Neuronal stem cell (in vitro differentiated cells): Measurements from ENCODE around the gene SCAANT1.

Source experiments
- DNase-seq: peaks from one replicate; pipeline ENCODE4 v3.0.0-alpha.2; 2013; ENCODE audit warnings: low spot score
- H2AFZ ChIP-seq: one replicate; pipeline ENCODE4 v1.6.1; 2013; ENCODE audit warnings: mild to moderate bottlenecking, low read length, inconsistent platforms
- H2AK5ac ChIP-seq: 2 replicates; pipeline ENCODE4 v1.6.1; 2013; ENCODE audit warnings: low read depth, mild to moderate bottlenecking, inconsistent platforms, low read length, moderate library complexity, mixed read lengths
- H2BK120ac ChIP-seq: 2 replicates; pipeline ENCODE4 v1.6.1; 2013; ENCODE audit warnings: low read depth, mild to moderate bottlenecking, inconsistent platforms, low read length, moderate library complexity, mixed read lengths
- H2BK12ac ChIP-seq: one replicate; pipeline ENCODE4 v1.6.1; 2013; ENCODE audit warnings: low read length, inconsistent platforms
- H2BK15ac ChIP-seq: 2 replicates; pipeline ENCODE4 v1.6.1; 2013; ENCODE audit warnings: mild to moderate bottlenecking, low read length, inconsistent platforms, mixed read lengths
- H2BK5ac ChIP-seq: one replicate; pipeline ENCODE4 v1.6.1; 2013; ENCODE audit warnings: inconsistent platforms, mild to moderate bottlenecking, low read length, moderate library complexity
- H3K14ac ChIP-seq: one replicate; pipeline ENCODE4 v1.6.1; 2013; ENCODE audit warnings: low read length, inconsistent platforms
- H3K18ac ChIP-seq: 2 replicates; pipeline ENCODE4 v1.6.1; 2013; ENCODE audit warnings: low read length, inconsistent platforms
- H3K23ac ChIP-seq: 2 replicates; pipeline ENCODE4 v1.6.1; 2013; ENCODE audit warnings: low read depth, mild to moderate bottlenecking, mixed read lengths, low read length, inconsistent platforms; ENCODE audit not compliant: poor library complexity
- H3K27ac ChIP-seq: replicated peaks from 3 replicates; pipeline ENCODE4 v1.5.1; 2013; ENCODE audit warnings: low read length, inconsistent platforms
- H3K27me3 ChIP-seq, 3 experiments: 2 replicates each; pipeline ENCODE4 v1.6.1; 2013; ENCODE audit warnings: low read length in 3 of 3, mild to moderate bottlenecking in 2 of 3, inconsistent platforms in 1 of 3, low read depth in 1 of 3, mixed read lengths in 1 of 3, moderate library complexity in 1 of 3; ENCODE audit not compliant: control insufficient read depth in 3 of 3, insufficient read depth in 3 of 3
- H3K36me3 ChIP-seq, 2 donors: replicated peaks in 1 of 2; 2 replicates each; pipeline ENCODE4 v1.6.1; 2013; ENCODE audit warnings: low read length in 2 of 2; ENCODE audit not compliant: control insufficient read depth in 2 of 2, insufficient read depth in 2 of 2
- H3K4ac ChIP-seq: 2 replicates; pipeline ENCODE4 v1.6.1; 2013; ENCODE audit warnings: inconsistent platforms, mild to moderate bottlenecking, low read length, moderate library complexity
- H3K4me1 ChIP-seq, 2 donors: 1 replicate in 1 of 2; 2 replicates in 1 of 2; pipeline ENCODE4 v1.6.1; 2013; ENCODE audit warnings: low read length in 2 of 2, low read depth in 1 of 2; ENCODE audit not compliant: control insufficient read depth in 2 of 2, insufficient read depth in 1 of 2
- H3K4me2 ChIP-seq: one replicate; pipeline ENCODE4 v1.6.1; 2013; ENCODE audit warnings: mild to moderate bottlenecking, low read length, inconsistent platforms; ENCODE audit not compliant: insufficient read depth, poor library complexity, severe bottlenecking
- H3K4me3 ChIP-seq, 2 donors: 2 replicates each; pipeline ENCODE4 v1.5.1; 2013; ENCODE audit warnings: low read length in 2 of 2, mild to moderate bottlenecking in 2 of 2, inconsistent platforms in 1 of 2, moderate library complexity in 1 of 2
- H3K79me1 ChIP-seq: one replicate; pipeline ENCODE4 v1.6.1; 2013; ENCODE audit warnings: low read depth, mild to moderate bottlenecking, inconsistent platforms, low read length, moderate library complexity
- H3K9ac ChIP-seq: one replicate; pipeline ENCODE4 v1.6.1; 2013; ENCODE audit warnings: mild to moderate bottlenecking, low read depth, low read length, inconsistent platforms; ENCODE audit not compliant: poor library complexity
- H3K9me3 ChIP-seq, 2 donors: replicated peaks in 1 of 2; 2 replicates each; pipeline versions ENCODE3 to v1.6.1; 2013; ENCODE audit warnings: low read length in 2 of 2, mild to moderate bottlenecking in 2 of 2, inconsistent platforms in 1 of 2, low read depth in 1 of 2, mixed read lengths in 1 of 2, moderate library complexity in 1 of 2; ENCODE audit not compliant: control insufficient read depth in 2 of 2, insufficient read depth in 1 of 2
- H4K8ac ChIP-seq: one replicate; pipeline ENCODE4 v1.6.1; 2013; ENCODE audit warnings: low read depth, mild to moderate bottlenecking, inconsistent platforms, low read length, moderate library complexity
- H4K91ac ChIP-seq: one replicate; pipeline ENCODE4 v1.6.1; 2013; ENCODE audit warnings: low read length, low read depth, mild to moderate bottlenecking, inconsistent platforms; ENCODE audit not compliant: poor library complexity
- WGBS, 2 donors: extraction: QIAGEN DNeasy Blood & Tissue Kit; methylation state at CpG; one replicate each; pipeline ENCODE4 v1.1.7; 2013; ENCODE audit warnings: missing lambda C conversion rate in 2 of 2, mixed read lengths in 1 of 2; ENCODE audit not compliant: insufficient read length in 2 of 2, insufficient replicate concordance in 1 of 2; ENCODE audit errors: extremely low coverage in 2 of 2; 5-methylcytosine and 5-hydroxymethylcytosine counted together

Gene SCAANT1

DNA sequence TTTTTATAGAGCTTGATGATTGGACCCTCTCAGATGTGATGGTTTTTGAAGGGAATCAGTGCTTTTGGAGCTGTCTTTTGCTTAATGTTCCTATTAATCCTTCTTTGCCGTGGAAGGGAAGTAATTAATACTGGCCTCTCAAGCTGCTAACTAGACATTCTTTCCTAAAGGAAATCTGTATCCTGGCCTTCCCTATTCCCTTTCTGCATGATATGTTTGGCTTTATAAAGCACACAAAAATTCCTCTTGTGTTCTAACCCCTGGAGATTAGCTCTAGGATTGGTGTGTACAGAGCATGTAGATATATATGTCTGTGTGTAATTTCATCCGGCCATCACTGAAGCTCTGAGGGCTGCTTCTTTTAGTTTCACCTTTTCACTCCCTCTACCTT, 41.6 kb downstream of the SCAANT1 start:
- no peak overlapping the region for H2BK5ac ChIP-seq
- no peak overlapping the region for H3K27ac ChIP-seq
- H2BK120ac ChIP-seq: no peak overlapping the region
- H3K9me3 ChIP-seq: no peaks in the 10 kb centered on the region
- no peak for DNase-seq
- H3K4me2 ChIP-seq: no peak overlapping the region
- peaks cover 1% of the 10 kb centered on the region for H3K79me1 ChIP-seq
- H3K27me3 ChIP-seq: no peaks in the 10 kb centered on the region
- no peak overlapping the region for H3K18ac ChIP-seq
- no peak overlapping the region for H2AK5ac ChIP-seq
- no peaks in the 10 kb centered on the region for H3K4me1 ChIP-seq
- H4K8ac ChIP-seq: no peak overlapping the region
- H3K36me3 ChIP-seq: peaks cover 2 to 20% of the 10 kb centered on the region in 2 donors
- H3K4ac ChIP-seq: no peak overlapping the region
- no peak overlapping the region for H2BK12ac ChIP-seq
- H3K9ac ChIP-seq: no peak overlapping the region
- H3K23ac ChIP-seq: no peak overlapping the region
- no CpG with 5 or more reads among the region's 2 CpGs for WGBS, 2 donors
- no peak overlapping the region for H4K91ac ChIP-seq
- no peak overlapping the region for H2AFZ ChIP-seq
- H3K14ac ChIP-seq: no peak overlapping the region
- H3K4me3 ChIP-seq: no peak overlapping the region
- no peak overlapping the region for H2BK15ac ChIP-seq

DNA sequence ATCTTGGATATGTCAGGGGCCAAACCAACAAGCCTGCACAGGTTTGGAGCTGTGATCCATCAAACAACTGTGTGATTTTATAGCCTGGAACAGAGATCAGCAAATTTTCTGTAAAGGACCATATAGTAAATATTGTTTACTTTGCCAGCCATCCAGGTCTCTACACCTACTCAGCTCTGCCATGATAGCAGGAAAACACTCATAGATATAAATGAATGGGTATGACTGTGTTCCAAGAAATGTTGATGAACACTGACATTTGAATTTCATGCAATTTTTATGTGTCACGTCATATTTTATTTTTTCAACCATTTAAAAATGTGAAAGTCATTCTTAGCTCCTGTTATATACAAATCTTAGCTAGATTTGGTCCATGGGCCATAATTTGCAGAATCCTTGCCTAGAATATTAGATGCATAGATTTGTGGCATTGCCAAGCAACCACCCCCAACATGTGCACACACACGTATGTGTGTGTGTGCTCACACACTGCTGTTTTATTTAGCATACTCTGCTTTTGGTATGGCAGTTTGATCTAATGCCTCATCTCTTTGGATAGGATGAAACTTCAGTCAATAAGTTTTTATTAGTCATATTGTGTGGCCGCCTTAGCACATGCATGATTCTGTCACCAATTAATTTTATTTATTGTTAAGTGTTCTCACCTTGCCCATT, 42.1 kb downstream of the SCAANT1 start:
- Histone ChIP-seq H3K9me3 (no peaks in the 10 kb centered on the region), H3K18ac (no peak overlapping the region), H2AFZ (no peak overlapping the region), H3K9ac (no peak overlapping the region), H3K79me1 (peaks cover 1% of the 10 kb centered on the region), H4K91ac (no peak overlapping the region), H3K4me3 (no peak overlapping the region), H3K4me1 (no peaks in the 10 kb centered on the region), H3K23ac (no peak overlapping the region), H2AK5ac (no peak overlapping the region), H4K8ac (no peak overlapping the region), H3K14ac (no peak overlapping the region), H3K4ac (no peak overlapping the region), H3K36me3 (peaks cover 2 to 20% of the 10 kb centered on the region in 2 donors), H2BK12ac (no peak overlapping the region), H2BK15ac (no peak overlapping the region), H3K27ac (no peak overlapping the region), H2BK120ac (no peak overlapping the region), H2BK5ac (no peak overlapping the region), H3K4me2 (no peak overlapping the region), H3K27me3 (no peaks in the 10 kb centered on the region)
- DNase-seq: no peak
- WGBS, 2 donors: no CpG with 5 or more reads among the region's 3 CpGs

DNA sequence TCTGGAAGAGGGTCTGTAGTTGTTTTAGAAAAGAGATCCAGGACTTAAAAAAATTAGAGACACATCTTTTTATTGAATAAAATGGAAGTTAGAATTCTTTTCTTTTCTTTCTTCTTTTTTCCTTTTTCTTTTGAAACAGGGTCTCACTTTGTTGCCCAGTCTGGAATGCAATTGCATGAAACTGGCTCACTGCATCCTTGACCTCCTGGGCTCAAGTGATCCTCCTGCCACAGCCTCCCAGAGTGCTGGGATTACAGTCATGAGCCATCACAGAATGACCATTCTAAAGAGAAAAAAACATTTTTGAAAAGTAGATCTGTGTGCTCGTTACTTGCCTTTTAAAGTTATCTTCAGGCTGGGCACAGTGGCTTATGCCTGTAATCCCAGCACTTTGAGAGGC, 45.0 kb downstream of the SCAANT1 start:
- H3K4me1 ChIP-seq: peaks cover 2 to 6% of the 10 kb centered on the region in 2 donors
- no peak overlapping the region for H2BK120ac ChIP-seq

DNA sequence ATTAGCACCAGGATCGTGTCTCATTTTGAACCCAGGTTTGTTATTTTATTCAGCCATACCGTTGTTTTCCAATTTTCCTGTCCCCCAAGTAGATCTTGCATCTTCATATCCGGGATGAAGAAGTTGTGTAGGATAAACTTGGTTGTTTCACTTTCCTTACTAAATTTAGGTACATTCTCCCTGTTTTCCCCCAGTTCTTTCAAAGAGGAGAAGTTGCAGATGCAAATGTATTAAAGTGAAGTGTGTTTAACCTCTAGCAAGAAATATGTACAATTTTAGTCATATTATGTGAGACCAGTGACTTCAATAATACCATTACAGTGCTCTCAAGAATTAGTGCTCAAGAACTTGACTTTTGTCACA, 47.2 kb downstream of the SCAANT1 start:
- H3K4me2 ChIP-seq: peak overlapping the region; percentile 67
- no peaks in the 10 kb centered on the region for H3K9me3 ChIP-seq
- H2BK15ac ChIP-seq: no peak overlapping the region
- H2BK120ac ChIP-seq: no peak overlapping the region
- H3K23ac ChIP-seq: no peak overlapping the region
- no peak overlapping the region for H3K14ac ChIP-seq
- H4K8ac ChIP-seq: no peak overlapping the region
- no peak overlapping the region for H3K18ac ChIP-seq
- no peak overlapping the region for H3K27ac ChIP-seq
- H3K79me1 ChIP-seq: peaks cover 6% of the 10 kb centered on the region
- no peak for DNase-seq
- H3K4me1 ChIP-seq: peaks cover 4 to 8% of the 10 kb centered on the region in 2 donors
- H3K9ac ChIP-seq: no peak overlapping the region
- no peaks in the 10 kb centered on the region for H3K27me3 ChIP-seq
- H3K4me3 ChIP-seq: peak overlapping the region; percentile 81 to 92
- H3K4ac ChIP-seq: no peak overlapping the region
- H4K91ac ChIP-seq: no peak overlapping the region
- whole genome bisulfite sequencing, 2 donors: no CpG with 5 or more reads among the region's 3 CpGs
- H2BK5ac ChIP-seq: no peak overlapping the region
- peak overlapping the region; percentile 96 for H2AFZ ChIP-seq
- peaks cover 2 to 20% of the 10 kb centered on the region in 2 donors for H3K36me3 ChIP-seq
- H2AK5ac ChIP-seq: no peak overlapping the region
- H2BK12ac ChIP-seq: no peak overlapping the region

More for the DNA sequence above, 45.0 kb downstream of the SCAANT1 start:
- H3K27ac ChIP-seq: no peak overlapping the region
- H2BK12ac ChIP-seq: no peak overlapping the region
- H3K79me1 ChIP-seq: peaks cover 7% of the 10 kb centered on the region
- peaks cover 2 to 20% of the 10 kb centered on the region in 2 donors for H3K36me3 ChIP-seq
- WGBS, 2 donors: no CpG with 5 or more reads among the region's 1 CpG
- no peak overlapping the region for H3K4me3 ChIP-seq
- no peak overlapping the region for H3K18ac ChIP-seq
- no peak overlapping the region for H3K23ac ChIP-seq
- no peak overlapping the region for H2BK5ac ChIP-seq
- no peaks in the 10 kb centered on the region for H3K9me3 ChIP-seq
- no peaks in the 10 kb centered on the region for H3K27me3 ChIP-seq
- no peak overlapping the region for H3K4me2 ChIP-seq
- H3K14ac ChIP-seq: no peak overlapping the region
- no peak overlapping the region for H4K8ac ChIP-seq
- DNase-seq: no peak
- no peak overlapping the region for H2AK5ac ChIP-seq
- no peak overlapping the region for H2BK15ac ChIP-seq
- H4K91ac ChIP-seq: no peak overlapping the region
- no peak overlapping the region for H3K9ac ChIP-seq
- H3K4ac ChIP-seq: no peak overlapping the region
- no peak overlapping the region for H2AFZ ChIP-seq
